WTC11 (cell line): Measurements from ENCODE around the gene GALK1. TPM values are rescaled to one million over a fixed set of nuclear protein-coding genes. Genes with fewer than 3 reads are reported as not detected.

Experiments
- ATAC-seq: fragments of 200-7000 bp; cut with Tn5 transposase; 2 replicates; pipeline ENCODE4 v1.10.0; 2021; ENCODE audit warnings: mild to moderate bottlenecking, moderate library complexity
- CTCF ChIA-PET: fragments of 300-600 bp; sonication (Branson Sonifier 250); formaldehyde crosslinking; loops from one replicate; lab custom pipeline; 2021; ENCODE audit warnings: antibody characterized with exemption; lab: Charles Lee
- POLR2A ChIA-PET: fragments of 350-600 bp; sonication (Branson Sonifier 250); formaldehyde crosslinking; loops from one replicate; lab custom pipeline; 2021; ENCODE audit warnings: antibody characterized with exemption; lab: Charles Lee
- DNase-seq: peaks from one replicate; pipeline ENCODE4 v3.0.0; 2021; ENCODE audit warnings: low spot score
- H3K27ac Mint-ChIP-seq: 2 replicates; pipeline ENCODE4 v1.8.0; 2021; ENCODE audit warnings: mixed read lengths
- H3K27me3 Mint-ChIP-seq: 2 replicates; pipeline ENCODE4 v1.8.0; 2021; ENCODE audit warnings: low read depth, mild to moderate bottlenecking, moderate library complexity, mixed read lengths
- H3K36me3 Mint-ChIP-seq: 2 replicates; pipeline ENCODE4 v1.8.0; 2021; ENCODE audit warnings: mixed read lengths
- H3K4me1 Mint-ChIP-seq: 2 replicates; pipeline ENCODE4 v1.8.0; 2022; ENCODE audit warnings: mixed read lengths
- H3K4me3 Mint-ChIP-seq: 2 replicates; pipeline ENCODE4 v1.8.0; 2021; ENCODE audit warnings: mild to moderate bottlenecking, moderate library complexity, mixed read lengths
- H3K9me3 Mint-ChIP-seq: 2 replicates; pipeline ENCODE4 v1.8.0; 2021; ENCODE audit warnings: mixed read lengths
- ATF1 ChIP-seq: sonication (generic); formaldehyde crosslinking; IDR thresholded peaks from 2 replicates; pipeline ENCODE4 v1.8.1; 2023; ENCODE audit warnings: mild to moderate bottlenecking, moderate library complexity, missing genetic modification reagents
- CREM ChIP-seq: sonication (generic); formaldehyde crosslinking; IDR thresholded peaks from 2 replicates; pipeline ENCODE4 v1.8.1; 2022; ENCODE audit warnings: mild to moderate bottlenecking, missing genetic modification reagents, moderate library complexity
- FOXK1 ChIP-seq: sonication (generic); formaldehyde crosslinking; IDR thresholded peaks from 2 replicates; pipeline ENCODE4 v1.8.0; 2022; ENCODE audit warnings: mild to moderate bottlenecking, moderate library complexity, missing genetic modification reagents
- FOXP1 ChIP-seq: sonication (generic); formaldehyde crosslinking; IDR thresholded peaks from 2 replicates; pipeline ENCODE4 v1.8.0; 2022; ENCODE audit warnings: missing genetic modification reagents, mild to moderate bottlenecking, moderate library complexity, borderline replicate concordance
- GRHL2 ChIP-seq: fragments of 250-450 bp; sonication (Bioruptor Pico); IDR thresholded peaks from 2 replicates; pipeline ENCODE4 v1.8.0; 2022; ENCODE audit warnings: mild to moderate bottlenecking, moderate library complexity; ENCODE audit not compliant: insufficient replicate concordance, severe bottlenecking
- JAZF1 ChIP-seq: fragments of 250-450 bp; sonication (Bioruptor Pico); IDR thresholded peaks from 2 replicates; pipeline ENCODE4 v1.9.0; 2021; ENCODE audit warnings: moderate library complexity, mild to moderate bottlenecking, inconsistent platforms
- MXD4 ChIP-seq: fragments of 250-450 bp; sonication (Bioruptor Pico); IDR thresholded peaks from 2 replicates; pipeline ENCODE4 v1.8.0; 2021; ENCODE audit warnings: mild to moderate bottlenecking, moderate library complexity, borderline replicate concordance
- NFATC4 ChIP-seq: fragments of 250-450 bp; sonication (Bioruptor Pico); IDR thresholded peaks from 2 replicates; pipeline ENCODE4 v1.9.0; 2021; ENCODE audit warnings: mild to moderate bottlenecking
- NFE2L1 ChIP-seq: sonication (generic); formaldehyde crosslinking; IDR thresholded peaks from 2 replicates; pipeline ENCODE4 v1.8.1; 2023; ENCODE audit warnings: missing genetic modification reagents
- NR1H2 ChIP-seq: sonication (generic); formaldehyde crosslinking; IDR thresholded peaks from 2 replicates; pipeline ENCODE4 v1.9.0; 2021; ENCODE audit warnings: mild to moderate bottlenecking, moderate library complexity, missing genetic modification reagents
- SMAD3 ChIP-seq: sonication (generic); formaldehyde crosslinking; IDR thresholded peaks from 2 replicates; pipeline ENCODE4 v1.8.0; 2022; ENCODE audit warnings: missing genetic modification reagents, mild to moderate bottlenecking, borderline replicate concordance
- SOX15 ChIP-seq: fragments of 250-450 bp; sonication (Bioruptor Pico); IDR thresholded peaks from 2 replicates; pipeline ENCODE4 v1.9.0; 2021; ENCODE audit warnings: mild to moderate bottlenecking
- TEAD1 ChIP-seq: sonication (generic); formaldehyde crosslinking; IDR thresholded peaks from 2 replicates; pipeline ENCODE4 v1.8.0; 2022; ENCODE audit warnings: mild to moderate bottlenecking, missing genetic modification reagents
- ZBTB21 ChIP-seq: sonication (generic); formaldehyde crosslinking; IDR thresholded peaks from 2 replicates; pipeline ENCODE4 v1.8.1; 2023; ENCODE audit warnings: mild to moderate bottlenecking, missing genetic modification reagents, borderline replicate concordance
- ZNF138 ChIP-seq: sonication (generic); formaldehyde crosslinking; conservative IDR thresholded peaks from 2 replicates; pipeline ENCODE4 v1.8.1; 2022; ENCODE audit warnings: mild to moderate bottlenecking, moderate library complexity, missing genetic modification reagents
- ZNF219 ChIP-seq: sonication (generic); formaldehyde crosslinking; IDR thresholded peaks from 2 replicates; pipeline ENCODE4 v1.8.0; 2023; ENCODE audit warnings: missing genetic modification reagents, mild to moderate bottlenecking, borderline replicate concordance
- total RNA-seq: library from RNA; stranded (reverse); gene quantifications from 3 replicates; pipeline ENCODE4 v1.2.3, GENCODE V29; 2021
- TF ChIP-seq, protein P1 (sequence below): sonication (generic); formaldehyde crosslinking; IDR thresholded peaks from 2 replicates; pipeline ENCODE4 v1.8.1; 2023; ENCODE audit warnings: mild to moderate bottlenecking, missing genetic modification reagents
- TF ChIP-seq, protein P2 (sequence below): fragments of 250-450 bp; sonication (Bioruptor Pico); IDR thresholded peaks from 2 replicates; pipeline ENCODE4 v1.9.0; 2021; ENCODE audit warnings: mild to moderate bottlenecking, borderline replicate concordance
- TF ChIP-seq, protein P3 (sequence below): sonication (generic); formaldehyde crosslinking; IDR thresholded peaks from 2 replicates; pipeline ENCODE4 v1.8.0; 2022; ENCODE audit warnings: mild to moderate bottlenecking, missing genetic modification reagents
- TF ChIP-seq, protein P4 (sequence below): sonication (generic); formaldehyde crosslinking; IDR thresholded peaks from 2 replicates; pipeline ENCODE4 v1.8.1; 2022; ENCODE audit warnings: low read depth, missing genetic modification reagents, borderline replicate concordance
- TF ChIP-seq, protein P5 (sequence below): fragments of 250-450 bp; sonication (Bioruptor Pico); conservative IDR thresholded peaks from 2 replicates; pipeline ENCODE4 v1.9.0; 2021; ENCODE audit warnings: mild to moderate bottlenecking
- TF ChIP-seq, protein P6 (sequence below): fragments of 250-450 bp; sonication (Bioruptor Pico); IDR thresholded peaks from 2 replicates; pipeline ENCODE4 v1.9.0; 2021; ENCODE audit warnings: mild to moderate bottlenecking
- TF ChIP-seq, protein P7 (sequence below): sonication (generic); formaldehyde crosslinking; IDR thresholded peaks from 2 replicates; pipeline ENCODE4 v1.8.1; 2023; ENCODE audit warnings: mild to moderate bottlenecking, missing genetic modification reagents, moderate library complexity
- TF ChIP-seq, protein P8 (sequence below): fragments of 250-450 bp; sonication (Bioruptor Pico); IDR thresholded peaks from 2 replicates; pipeline ENCODE4 v2.1.2; 2022; ENCODE audit warnings: mild to moderate bottlenecking, moderate library complexity

Gene GALK1
- total RNA-seq, 1 experiment from 2014 or later = 42.2 TPM

DNA sequence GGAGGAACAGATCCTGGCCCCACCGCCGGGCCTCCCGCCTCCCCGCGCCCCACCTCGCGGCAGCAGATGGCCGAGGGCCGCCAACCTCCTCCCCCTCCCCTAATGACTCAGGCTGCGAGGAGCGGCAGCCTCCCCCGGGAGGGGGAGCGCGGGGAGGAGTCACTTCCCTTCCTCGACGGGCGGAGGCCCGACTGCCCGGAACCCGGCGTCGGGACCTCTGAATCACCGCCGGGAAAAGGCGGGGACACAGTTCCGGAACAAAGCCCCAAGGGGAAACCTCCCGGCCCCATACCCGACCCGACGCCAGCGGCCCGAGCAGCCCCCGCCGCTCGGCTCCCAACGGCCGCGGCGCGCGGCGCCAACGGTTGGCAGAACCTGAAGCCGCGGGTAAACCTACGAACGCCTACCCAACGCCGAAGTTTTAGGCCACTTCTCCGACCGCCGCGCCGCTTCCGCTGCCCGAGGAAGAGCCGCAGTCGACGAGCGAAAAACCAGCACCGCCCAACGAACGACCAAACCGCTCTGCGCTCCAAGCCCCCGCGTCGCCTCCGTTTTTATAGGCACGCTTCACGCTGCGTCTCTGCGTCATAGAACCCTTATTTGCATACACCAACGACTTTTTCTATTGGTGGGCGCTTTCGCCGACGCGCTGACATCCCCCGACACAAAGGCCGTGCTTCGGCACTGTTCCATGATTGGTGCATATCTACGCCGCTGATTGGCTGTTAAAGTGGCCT lies 14.4 kb upstream of the GALK1 start:
- peaks cover 28% of the 10 kb centered on the region for H3K36me3 Mint-ChIP-seq
- peaks cover 46% of the 10 kb centered on the region for H3K4me1 Mint-ChIP-seq
- peak overlapping the region; percentile 99 for H3K27ac Mint-ChIP-seq
- DNase-seq = peak; percentile 94
- H3K27me3 Mint-ChIP-seq = peaks cover 4% of the 10 kb centered on the region
- H3K9me3 Mint-ChIP-seq = no peaks in the 10 kb centered on the region
- ChIA-PET POLR2A (interaction anchor here (0.6 to 1.0 kb wide), 8 partner anchors 9 to 263 kb away, joined by 3 to 7 read pairs (median 6); partner anchors contain the start of genes ITGB4, RECQL5, SAP30BP and TSEN54), CTCF (interaction anchor here (0.6 to 3.0 kb wide), 21 partner anchors 9 to 539 kb away, joined by 3 to 39 read pairs (median 6); partner anchors contain the start of genes GALK1, ITGB4, MRPL38 and SMIM5)
- H3K4me3 Mint-ChIP-seq = peak overlapping the region; percentile 94
- ATAC-seq = peak; percentile 85
- TF ChIP-seq FOXK1 (CRISPR knock-in tag) (peak; percentile 84), GRHL2 (no peak), SOX15 (CRISPR knock-in tag) (no peak), NFATC4 (CRISPR knock-in tag) (no peak), JAZF1 (CRISPR knock-in tag) (no peak), TEAD1 (CRISPR knock-in tag) (peak; percentile 64; the same call in 1 of the 2 replicates), MXD4 (no peak), ZNF219 (CRISPR knock-in tag) (no peak), ZNF138 (no peak), CREM (peak; percentile 75), FOXP1 (peak; percentile 89), ATF1 (CRISPR knock-in tag) (peak; percentile 75; the same call in 1 of the 2 replicates), SMAD3 (CRISPR knock-in tag) (0 out of 2 replicates have a peak, but pooled peaks have one; percentile 61), NFE2L1 (peak; percentile 83), ZBTB21 (CRISPR knock-in tag) (no peak), NR1H2 (no peak)
- TF ChIP-seq, protein P1, sequence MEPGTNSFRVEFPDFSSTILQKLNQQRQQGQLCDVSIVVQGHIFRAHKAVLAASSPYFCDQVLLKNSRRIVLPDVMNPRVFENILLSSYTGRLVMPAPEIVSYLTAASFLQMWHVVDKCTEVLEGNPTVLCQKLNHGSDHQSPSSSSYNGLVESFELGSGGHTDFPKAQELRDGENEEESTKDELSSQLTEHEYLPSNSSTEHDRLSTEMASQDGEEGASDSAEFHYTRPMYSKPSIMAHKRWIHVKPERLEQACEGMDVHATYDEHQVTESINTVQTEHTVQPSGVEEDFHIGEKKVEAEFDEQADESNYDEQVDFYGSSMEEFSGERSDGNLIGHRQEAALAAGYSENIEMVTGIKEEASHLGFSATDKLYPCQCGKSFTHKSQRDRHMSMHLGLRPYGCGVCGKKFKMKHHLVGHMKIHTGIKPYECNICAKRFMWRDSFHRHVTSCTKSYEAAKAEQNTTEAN (CRISPR knock-in tag) = no peak
- TF ChIP-seq, protein P2, sequence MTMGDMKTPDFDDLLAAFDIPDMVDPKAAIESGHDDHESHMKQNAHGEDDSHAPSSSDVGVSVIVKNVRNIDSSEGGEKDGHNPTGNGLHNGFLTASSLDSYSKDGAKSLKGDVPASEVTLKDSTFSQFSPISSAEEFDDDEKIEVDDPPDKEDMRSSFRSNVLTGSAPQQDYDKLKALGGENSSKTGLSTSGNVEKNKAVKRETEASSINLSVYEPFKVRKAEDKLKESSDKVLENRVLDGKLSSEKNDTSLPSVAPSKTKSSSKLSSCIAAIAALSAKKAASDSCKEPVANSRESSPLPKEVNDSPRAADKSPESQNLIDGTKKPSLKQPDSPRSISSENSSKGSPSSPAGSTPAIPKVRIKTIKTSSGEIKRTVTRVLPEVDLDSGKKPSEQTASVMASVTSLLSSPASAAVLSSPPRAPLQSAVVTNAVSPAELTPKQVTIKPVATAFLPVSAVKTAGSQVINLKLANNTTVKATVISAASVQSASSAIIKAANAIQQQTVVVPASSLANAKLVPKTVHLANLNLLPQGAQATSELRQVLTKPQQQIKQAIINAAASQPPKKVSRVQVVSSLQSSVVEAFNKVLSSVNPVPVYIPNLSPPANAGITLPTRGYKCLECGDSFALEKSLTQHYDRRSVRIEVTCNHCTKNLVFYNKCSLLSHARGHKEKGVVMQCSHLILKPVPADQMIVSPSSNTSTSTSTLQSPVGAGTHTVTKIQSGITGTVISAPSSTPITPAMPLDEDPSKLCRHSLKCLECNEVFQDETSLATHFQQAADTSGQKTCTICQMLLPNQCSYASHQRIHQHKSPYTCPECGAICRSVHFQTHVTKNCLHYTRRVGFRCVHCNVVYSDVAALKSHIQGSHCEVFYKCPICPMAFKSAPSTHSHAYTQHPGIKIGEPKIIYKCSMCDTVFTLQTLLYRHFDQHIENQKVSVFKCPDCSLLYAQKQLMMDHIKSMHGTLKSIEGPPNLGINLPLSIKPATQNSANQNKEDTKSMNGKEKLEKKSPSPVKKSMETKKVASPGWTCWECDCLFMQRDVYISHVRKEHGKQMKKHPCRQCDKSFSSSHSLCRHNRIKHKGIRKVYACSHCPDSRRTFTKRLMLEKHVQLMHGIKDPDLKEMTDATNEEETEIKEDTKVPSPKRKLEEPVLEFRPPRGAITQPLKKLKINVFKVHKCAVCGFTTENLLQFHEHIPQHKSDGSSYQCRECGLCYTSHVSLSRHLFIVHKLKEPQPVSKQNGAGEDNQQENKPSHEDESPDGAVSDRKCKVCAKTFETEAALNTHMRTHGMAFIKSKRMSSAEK (CRISPR knock-in tag) = peak; percentile 90; the same call in 1 of the 2 replicates
- TF ChIP-seq, protein P3, sequence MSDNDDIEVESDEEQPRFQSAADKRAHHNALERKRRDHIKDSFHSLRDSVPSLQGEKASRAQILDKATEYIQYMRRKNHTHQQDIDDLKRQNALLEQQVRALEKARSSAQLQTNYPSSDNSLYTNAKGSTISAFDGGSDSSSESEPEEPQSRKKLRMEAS = no peak
- TF ChIP-seq, protein P4, sequence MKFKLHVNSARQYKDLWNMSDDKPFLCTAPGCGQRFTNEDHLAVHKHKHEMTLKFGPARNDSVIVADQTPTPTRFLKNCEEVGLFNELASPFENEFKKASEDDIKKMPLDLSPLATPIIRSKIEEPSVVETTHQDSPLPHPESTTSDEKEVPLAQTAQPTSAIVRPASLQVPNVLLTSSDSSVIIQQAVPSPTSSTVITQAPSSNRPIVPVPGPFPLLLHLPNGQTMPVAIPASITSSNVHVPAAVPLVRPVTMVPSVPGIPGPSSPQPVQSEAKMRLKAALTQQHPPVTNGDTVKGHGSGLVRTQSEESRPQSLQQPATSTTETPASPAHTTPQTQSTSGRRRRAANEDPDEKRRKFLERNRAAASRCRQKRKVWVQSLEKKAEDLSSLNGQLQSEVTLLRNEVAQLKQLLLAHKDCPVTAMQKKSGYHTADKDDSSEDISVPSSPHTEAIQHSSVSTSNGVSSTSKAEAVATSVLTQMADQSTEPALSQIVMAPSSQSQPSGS (CRISPR knock-in tag) = no peak
- TF ChIP-seq, protein P5, sequence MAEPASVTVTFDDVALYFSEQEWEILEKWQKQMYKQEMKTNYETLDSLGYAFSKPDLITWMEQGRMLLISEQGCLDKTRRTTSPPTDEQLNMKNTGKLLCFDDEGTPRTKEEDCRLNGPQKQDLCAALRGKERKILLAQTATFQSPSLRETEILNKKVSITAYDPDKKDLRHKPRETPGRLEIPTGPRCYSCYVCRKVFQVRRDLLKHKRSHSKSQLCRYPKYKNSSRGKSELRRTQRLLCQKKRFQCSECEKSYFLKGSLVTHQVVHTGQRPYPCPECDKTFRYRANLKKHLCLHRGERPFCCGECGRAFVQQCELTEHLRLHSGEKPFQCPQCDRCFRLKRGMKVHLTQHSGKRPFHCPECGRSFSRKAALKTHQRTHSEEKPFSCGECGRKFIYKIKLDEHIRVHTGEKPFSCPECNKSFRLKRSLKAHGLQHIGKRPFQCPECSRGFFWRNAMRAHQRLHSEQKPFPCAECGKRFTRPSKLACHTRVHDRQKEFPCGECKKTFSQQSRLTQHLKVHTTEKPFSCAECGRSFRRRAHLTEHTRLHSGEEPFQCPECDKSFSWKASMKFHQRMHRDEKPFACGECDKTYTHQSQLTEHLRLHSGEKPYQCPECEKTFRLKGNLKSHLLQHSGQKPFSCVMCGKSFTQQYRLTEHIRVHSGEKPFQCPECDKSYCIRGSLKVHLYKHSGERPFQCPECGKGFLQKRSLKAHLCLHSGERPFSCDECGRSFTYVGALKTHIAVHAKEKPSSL = no peak
- TF ChIP-seq, protein P6, sequence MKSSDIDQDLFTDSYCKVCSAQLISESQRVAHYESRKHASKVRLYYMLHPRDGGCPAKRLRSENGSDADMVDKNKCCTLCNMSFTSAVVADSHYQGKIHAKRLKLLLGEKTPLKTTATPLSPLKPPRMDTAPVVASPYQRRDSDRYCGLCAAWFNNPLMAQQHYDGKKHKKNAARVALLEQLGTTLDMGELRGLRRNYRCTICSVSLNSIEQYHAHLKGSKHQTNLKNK (CRISPR knock-in tag) = peak; percentile 59; the same call in 1 of the 2 replicates
- TF ChIP-seq, protein P7, sequence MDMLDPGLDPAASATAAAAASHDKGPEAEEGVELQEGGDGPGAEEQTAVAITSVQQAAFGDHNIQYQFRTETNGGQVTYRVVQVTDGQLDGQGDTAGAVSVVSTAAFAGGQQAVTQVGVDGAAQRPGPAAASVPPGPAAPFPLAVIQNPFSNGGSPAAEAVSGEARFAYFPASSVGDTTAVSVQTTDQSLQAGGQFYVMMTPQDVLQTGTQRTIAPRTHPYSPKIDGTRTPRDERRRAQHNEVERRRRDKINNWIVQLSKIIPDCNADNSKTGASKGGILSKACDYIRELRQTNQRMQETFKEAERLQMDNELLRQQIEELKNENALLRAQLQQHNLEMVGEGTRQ (CRISPR knock-in tag) = no peak
- TF ChIP-seq, protein P8, sequence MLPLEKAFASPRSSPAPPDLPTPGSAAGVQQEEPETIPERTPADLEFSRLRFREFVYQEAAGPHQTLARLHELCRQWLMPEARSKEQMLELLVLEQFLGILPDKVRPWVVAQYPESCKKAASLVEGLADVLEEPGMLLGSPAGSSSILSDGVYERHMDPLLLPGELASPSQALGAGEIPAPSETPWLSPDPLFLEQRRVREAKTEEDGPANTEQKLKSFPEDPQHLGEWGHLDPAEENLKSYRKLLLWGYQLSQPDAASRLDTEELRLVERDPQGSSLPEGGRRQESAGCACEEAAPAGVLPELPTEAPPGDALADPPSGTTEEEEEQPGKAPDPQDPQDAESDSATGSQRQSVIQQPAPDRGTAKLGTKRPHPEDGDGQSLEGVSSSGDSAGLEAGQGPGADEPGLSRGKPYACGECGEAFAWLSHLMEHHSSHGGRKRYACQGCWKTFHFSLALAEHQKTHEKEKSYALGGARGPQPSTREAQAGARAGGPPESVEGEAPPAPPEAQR (CRISPR knock-in tag) = no peak
